Measurements from ENCODE around the gene NOTCH2NLA. TPM values are rescaled to one million over a fixed set of nuclear protein-coding genes. Genes with fewer than 3 reads are reported as not detected.
A peak's percentile ranks its signal among the peaks of the same experiment; 100 is the strongest.
"Not testable (repeated sequence)": the region's sequence is repeated elsewhere in the genome, so short reads cannot be mapped to it uniquely, and the experiment has no call there.

The NOTCH2NLA gene
- total RNA-seq, 5 donors from 2014 or later (not counting 1 experiment from before 2014, with no cell fraction given): 38.8 to 67.4 (median 53.0) TPM

GRCh38 chr1:146270129-146270528 lies 41.3 kb upstream of the NOTCH2NLA start:
- not testable (repeated sequence) for H3K4me3 Mint-ChIP-seq
- no CpG with 5 or more reads among the region's 9 CpGs for WGBS (ENCODE audit: insufficient coverage)

GRCh38 chr1:146266179-146266748 lies 37.4 kb upstream of the NOTCH2NLA start:
- no CpG with 5 or more reads among the region's 2 CpGs for WGBS (ENCODE audit: insufficient coverage)
- H3K27me3 ChIP-seq (replicated peaks in 1 of 2; ENCODE audit: control insufficient read depth in 2 of 2, extremely low read depth in 1 of 2, insufficient read depth in 2 of 2, low read length in 1 of 2); H3K27me3 Mint-ChIP-seq; H3K4me1 Mint-ChIP-seq; H3K9me3 ChIP-seq; POLR2A ChIA-PET; CTCF ChIA-PET; H3K4me3 Mint-ChIP-seq; H3K27ac Mint-ChIP-seq; H3K36me3 Mint-ChIP-seq; H3K4me3 ChIP-seq (ENCODE audit: control insufficient read depth in 1 of 2, extremely low read depth in 1 of 2, low read length in 1 of 2); H3K36me3 ChIP-seq (ENCODE audit: control insufficient read depth in 2 of 2, extremely low read depth in 1 of 2, insufficient read depth in 1 of 2, low read length in 1 of 2); H3K9me3 Mint-ChIP-seq; H3K27ac ChIP-seq (ENCODE audit: low read length); H3K4me1 ChIP-seq (ENCODE audit: control insufficient read depth in 1 of 2, extremely low read depth in 1 of 2, insufficient read depth in 2 of 2, low read length in 2 of 2): not testable (repeated sequence)
- DNase-seq (peak in 1 of 35 experiments; percentile 14), ATAC-seq (replicated peaks in 1 of 4) (peak in 2 of 4 experiments; percentile 16 to 44)

More at GRCh38 chr1:146270129-146270528, 41.3 kb upstream of the NOTCH2NLA start:
- POLR2A ChIA-PET; H3K36me3 ChIP-seq (ENCODE audit: control insufficient read depth in 2 of 2, extremely low read depth in 1 of 2, insufficient read depth in 1 of 2, low read length in 1 of 2); CTCF ChIA-PET; H3K27ac Mint-ChIP-seq; H3K27me3 Mint-ChIP-seq; H3K27ac ChIP-seq (ENCODE audit: low read length); H3K9me3 Mint-ChIP-seq; DNase-seq; H3K4me3 ChIP-seq (ENCODE audit: control insufficient read depth in 1 of 2, extremely low read depth in 1 of 2, low read length in 1 of 2); ATAC-seq (replicated peaks in 1 of 4); H3K9me3 ChIP-seq; H3K4me1 Mint-ChIP-seq; H3K36me3 Mint-ChIP-seq; H3K27me3 ChIP-seq (replicated peaks in 1 of 2; ENCODE audit: control insufficient read depth in 2 of 2, extremely low read depth in 1 of 2, insufficient read depth in 2 of 2, low read length in 1 of 2); H3K4me1 ChIP-seq (ENCODE audit: control insufficient read depth in 1 of 2, extremely low read depth in 1 of 2, insufficient read depth in 2 of 2, low read length in 2 of 2): not testable (repeated sequence)

GRCh38 chr1:146264761-146265160 lies 35.9 kb upstream of the NOTCH2NLA start:
- H3K4me1 ChIP-seq (ENCODE audit: control insufficient read depth in 1 of 2, extremely low read depth in 1 of 2, insufficient read depth in 2 of 2, low read length in 2 of 2); H3K9me3 Mint-ChIP-seq; H3K27me3 Mint-ChIP-seq; ATAC-seq (replicated peaks in 1 of 4); H3K4me3 ChIP-seq (ENCODE audit: control insufficient read depth in 1 of 2, extremely low read depth in 1 of 2, low read length in 1 of 2); H3K9me3 ChIP-seq; CTCF ChIA-PET; POLR2A ChIA-PET; DNase-seq; H3K36me3 Mint-ChIP-seq; H3K27me3 ChIP-seq (replicated peaks in 1 of 2; ENCODE audit: control insufficient read depth in 2 of 2, extremely low read depth in 1 of 2, insufficient read depth in 2 of 2, low read length in 1 of 2); H3K36me3 ChIP-seq (ENCODE audit: control insufficient read depth in 2 of 2, extremely low read depth in 1 of 2, insufficient read depth in 1 of 2, low read length in 1 of 2); H3K4me1 Mint-ChIP-seq; H3K27ac ChIP-seq (ENCODE audit: low read length); H3K27ac Mint-ChIP-seq; H3K4me3 Mint-ChIP-seq: not testable (repeated sequence)
- WGBS (ENCODE audit: insufficient coverage): no CpG with 5 or more reads among the region's 3 CpGs

GRCh38 chr1:146260006-146260730 lies 31.3 kb upstream of the NOTCH2NLA start:
- peak; percentile 70 to 87 (median 76) for ATAC-seq (replicated peaks in 1 of 4)
- H3K27ac ChIP-seq (ENCODE audit: low read length); H3K4me3 Mint-ChIP-seq; H3K36me3 Mint-ChIP-seq; H3K27me3 Mint-ChIP-seq; H3K9me3 Mint-ChIP-seq; POLR2A ChIA-PET; H3K9me3 ChIP-seq; H3K4me1 ChIP-seq (ENCODE audit: control insufficient read depth in 1 of 2, extremely low read depth in 1 of 2, insufficient read depth in 2 of 2, low read length in 2 of 2); H3K27ac Mint-ChIP-seq; CTCF ChIA-PET; DNase-seq; H3K4me1 Mint-ChIP-seq; H3K27me3 ChIP-seq (replicated peaks in 1 of 2; ENCODE audit: control insufficient read depth in 2 of 2, extremely low read depth in 1 of 2, insufficient read depth in 2 of 2, low read length in 1 of 2); H3K36me3 ChIP-seq (ENCODE audit: control insufficient read depth in 2 of 2, extremely low read depth in 1 of 2, insufficient read depth in 1 of 2, low read length in 1 of 2); H3K4me3 ChIP-seq (ENCODE audit: control insufficient read depth in 1 of 2, extremely low read depth in 1 of 2, low read length in 1 of 2): not testable (repeated sequence)
- WGBS (ENCODE audit: insufficient coverage): no CpG with 5 or more reads among the region's 8 CpGs

GRCh38 chr1:146257992-146258552 lies 29.3 kb upstream of the NOTCH2NLA start:
- POLR2A ChIA-PET; ATAC-seq (replicated peaks in 1 of 4); H3K9me3 Mint-ChIP-seq; H3K27ac Mint-ChIP-seq; H3K4me1 ChIP-seq (ENCODE audit: control insufficient read depth in 1 of 2, extremely low read depth in 1 of 2, insufficient read depth in 2 of 2, low read length in 2 of 2); H3K27me3 ChIP-seq (replicated peaks in 1 of 2; ENCODE audit: control insufficient read depth in 2 of 2, extremely low read depth in 1 of 2, insufficient read depth in 2 of 2, low read length in 1 of 2); DNase-seq; H3K4me3 Mint-ChIP-seq; H3K9me3 ChIP-seq; H3K27me3 Mint-ChIP-seq; H3K27ac ChIP-seq (ENCODE audit: low read length); H3K36me3 ChIP-seq (ENCODE audit: control insufficient read depth in 2 of 2, extremely low read depth in 1 of 2, insufficient read depth in 1 of 2, low read length in 1 of 2); H3K4me3 ChIP-seq (ENCODE audit: control insufficient read depth in 1 of 2, extremely low read depth in 1 of 2, low read length in 1 of 2); H3K4me1 Mint-ChIP-seq; CTCF ChIA-PET; H3K36me3 Mint-ChIP-seq: not testable (repeated sequence)
- no CpG with 5 or more reads among the region's 1 CpG for WGBS (ENCODE audit: insufficient coverage)

GRCh38 chr1:146254569-146255197 lies 25.9 kb upstream of the NOTCH2NLA start:
- H3K4me3 Mint-ChIP-seq; H3K9me3 Mint-ChIP-seq; H3K4me3 ChIP-seq (ENCODE audit: control insufficient read depth in 1 of 2, extremely low read depth in 1 of 2, low read length in 1 of 2); H3K27ac ChIP-seq (ENCODE audit: low read length); H3K9me3 ChIP-seq; H3K4me1 Mint-ChIP-seq; POLR2A ChIA-PET; H3K36me3 Mint-ChIP-seq; H3K27me3 Mint-ChIP-seq; H3K4me1 ChIP-seq (ENCODE audit: control insufficient read depth in 1 of 2, extremely low read depth in 1 of 2, insufficient read depth in 2 of 2, low read length in 2 of 2); H3K27ac Mint-ChIP-seq; H3K27me3 ChIP-seq (replicated peaks in 1 of 2; ENCODE audit: control insufficient read depth in 2 of 2, extremely low read depth in 1 of 2, insufficient read depth in 2 of 2, low read length in 1 of 2); ATAC-seq (replicated peaks in 1 of 4); H3K36me3 ChIP-seq (ENCODE audit: control insufficient read depth in 2 of 2, extremely low read depth in 1 of 2, insufficient read depth in 1 of 2, low read length in 1 of 2); CTCF ChIA-PET; DNase-seq: not testable (repeated sequence)
- no CpG with 5 or more reads among the region's 4 CpGs for WGBS (ENCODE audit: insufficient coverage)
